Upper lobe of left lung (tissue), 4 donors: Measurements from ENCODE around the gene LRRC26.

Source experiments
- EP300 ChIP-seq, 4 donors: sonication (generic); formaldehyde crosslinking; IDR thresholded peaks; one replicate each; pipeline ENCODE4 v1.5.1; 2017; ENCODE audit warnings: antibody characterized with exemption in 4 of 4, control low read depth in 2 of 4
- POLR2A ChIP-seq, 4 donors: fragments of 450-650 bp; IDR thresholded peaks; one replicate each; pipeline ENCODE4 v1.5.1; 2016 to 2017; ENCODE audit warnings: antibody characterized with exemption in 4 of 4, mild to moderate bottlenecking in 2 of 4
- POLR2AphosphoS5 ChIP-seq, 2 donors: sonication (generic); formaldehyde crosslinking; IDR thresholded peaks; one replicate each; pipeline ENCODE4 v1.5.1; 2017; ENCODE audit warnings: antibody characterized with exemption in 2 of 2
- TF ChIP-seq, protein P1 (sequence below), 6 experiments: fragments of 450-650 bp in 4 of 6; fragments of 200-600 bp in 2 of 6; sonication (generic) in 2 of 6; IDR thresholded peaks; one replicate each; pipeline ENCODE4 v1.5.1; 2016 to 2019; ENCODE audit warnings: antibody characterized with exemption in 6 of 6

DNA sequence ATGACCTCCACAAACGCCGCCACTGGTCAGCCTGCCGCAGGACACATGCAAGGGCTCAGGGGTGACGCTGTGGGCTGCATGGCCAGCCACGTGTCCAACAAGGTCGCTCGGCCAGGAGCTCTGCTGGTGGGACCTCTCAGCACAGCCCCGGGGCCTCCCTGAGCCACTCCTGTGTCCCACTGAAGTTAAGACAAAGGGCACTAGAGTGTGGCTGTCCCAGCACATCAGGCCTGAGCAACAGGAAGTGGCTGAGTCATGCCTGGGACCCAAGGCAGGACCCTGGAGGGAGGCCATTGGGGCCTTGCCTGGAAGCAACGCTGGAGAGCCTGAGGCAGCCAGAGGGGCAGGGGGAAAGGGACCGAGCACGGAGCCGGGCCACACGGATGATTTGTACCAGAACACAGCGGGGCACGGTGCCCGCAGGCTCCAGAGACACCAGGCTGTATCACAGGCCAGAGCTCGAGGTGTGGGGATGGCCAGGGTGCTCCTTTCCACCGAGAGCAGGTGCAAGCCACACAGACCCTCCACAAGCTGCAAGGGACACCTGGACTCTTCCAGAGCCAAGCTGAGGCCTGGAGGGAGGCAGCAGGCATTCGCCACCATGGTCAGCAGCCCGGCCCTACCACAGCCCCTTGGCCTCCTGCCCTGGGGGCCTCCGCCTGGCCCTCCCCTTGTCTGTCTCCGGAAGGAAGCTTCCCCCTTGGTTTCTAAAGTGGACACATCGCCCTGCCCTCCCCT, 8.5 kb upstream of the LRRC26 start:
- TF ChIP-seq EP300 (IDR thresholded peaks at IDR 0.05) (no peak), POLR2A (IDR thresholded peaks at IDR 0.05) (no peak), POLR2AphosphoS5 (IDR thresholded peaks at IDR 0.05) (no peak)
- TF ChIP-seq, protein P1, sequence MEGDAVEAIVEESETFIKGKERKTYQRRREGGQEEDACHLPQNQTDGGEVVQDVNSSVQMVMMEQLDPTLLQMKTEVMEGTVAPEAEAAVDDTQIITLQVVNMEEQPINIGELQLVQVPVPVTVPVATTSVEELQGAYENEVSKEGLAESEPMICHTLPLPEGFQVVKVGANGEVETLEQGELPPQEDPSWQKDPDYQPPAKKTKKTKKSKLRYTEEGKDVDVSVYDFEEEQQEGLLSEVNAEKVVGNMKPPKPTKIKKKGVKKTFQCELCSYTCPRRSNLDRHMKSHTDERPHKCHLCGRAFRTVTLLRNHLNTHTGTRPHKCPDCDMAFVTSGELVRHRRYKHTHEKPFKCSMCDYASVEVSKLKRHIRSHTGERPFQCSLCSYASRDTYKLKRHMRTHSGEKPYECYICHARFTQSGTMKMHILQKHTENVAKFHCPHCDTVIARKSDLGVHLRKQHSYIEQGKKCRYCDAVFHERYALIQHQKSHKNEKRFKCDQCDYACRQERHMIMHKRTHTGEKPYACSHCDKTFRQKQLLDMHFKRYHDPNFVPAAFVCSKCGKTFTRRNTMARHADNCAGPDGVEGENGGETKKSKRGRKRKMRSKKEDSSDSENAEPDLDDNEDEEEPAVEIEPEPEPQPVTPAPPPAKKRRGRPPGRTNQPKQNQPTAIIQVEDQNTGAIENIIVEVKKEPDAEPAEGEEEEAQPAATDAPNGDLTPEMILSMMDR (IDR thresholded peaks at IDR 0.05), result no peak
